ENCODE results near the gene ACOX2.

The ACOX2 gene

GRCh38 chr3:58526515-58526957, 10.5 kb downstream of the ACOX2 start:
- no peak for TF ChIP-seq POLR2AphosphoS5 (IDR thresholded peaks at IDR 0.05; ENCODE audit: borderline replicate concordance, low read depth, low read length)
- TF ChIP-seq EZH2 (IDR thresholded peaks at IDR 0.05), result no peak
- no peak for TF ChIP-seq FOXP2 (optimal IDR thresholded peaks at IDR 0.05; ENCODE audit: control extremely low read depth, extremely low read length, insufficient read depth)
- Histone ChIP-seq H3K27ac (no peak overlapping the region), H3K9ac (ENCODE audit: insufficient read length) (no peak overlapping the region), H3K36me3 (ENCODE audit: insufficient read depth, low read length) (no peaks in the 10 kb centered on the region), H3K9me3 (ENCODE audit: low read depth, low read length) (no peaks in the 10 kb centered on the region), H3K4me3 (no peak overlapping the region)
- DNase-seq (ENCODE audit: low read depth, low spot score), result no peak

GRCh38 chr3:58524326-58524888, 12.6 kb downstream of the ACOX2 start:
- Histone ChIP-seq H3K27ac (no peak overlapping the region), H3K4me3 (no peak overlapping the region), H3K9ac (ENCODE audit: insufficient read length) (no peak overlapping the region), H3K36me3 (ENCODE audit: insufficient read depth, low read length) (no peaks in the 10 kb centered on the region), H3K9me3 (ENCODE audit: low read depth, low read length) (no peaks in the 10 kb centered on the region)
- TF ChIP-seq EZH2 (IDR thresholded peaks at IDR 0.05), result no peak
- TF ChIP-seq POLR2AphosphoS5 (IDR thresholded peaks at IDR 0.05; ENCODE audit: borderline replicate concordance, low read depth, low read length), result no peak
- TF ChIP-seq FOXP2 (optimal IDR thresholded peaks at IDR 0.05; ENCODE audit: control extremely low read depth, extremely low read length, insufficient read depth), result no peak
- no peak for DNase-seq (ENCODE audit: low read depth, low spot score)

- Histone ChIP-seq H3K9me3 (ENCODE audit: low read depth, low read length) (no peaks in the 10 kb centered on the region), H3K27ac (no peak overlapping the region), H3K36me3 (ENCODE audit: insufficient read depth, low read length) (no peaks in the 10 kb centered on the region), H3K4me3 (no peak overlapping the region), H3K9ac (ENCODE audit: insufficient read length) (no peak overlapping the region)
- DNase-seq (ENCODE audit: low read depth, low spot score), result no peak
- no peak for TF ChIP-seq EZH2 (IDR thresholded peaks at IDR 0.05)
- no peak for TF ChIP-seq FOXP2 (optimal IDR thresholded peaks at IDR 0.05; ENCODE audit: control extremely low read depth, extremely low read length, insufficient read depth)
- TF ChIP-seq POLR2AphosphoS5 (IDR thresholded peaks at IDR 0.05; ENCODE audit: borderline replicate concordance, low read depth, low read length), result no peak
These were observed 14.1 kb downstream of the ACOX2 start for GRCh38 chr3:58522759-58523425.

- no peak for TF ChIP-seq FOXP2 (optimal IDR thresholded peaks at IDR 0.05; ENCODE audit: control extremely low read depth, extremely low read length, insufficient read depth)
- TF ChIP-seq POLR2AphosphoS5 (IDR thresholded peaks at IDR 0.05; ENCODE audit: borderline replicate concordance, low read depth, low read length), result no peak
- no peak for TF ChIP-seq EZH2 (IDR thresholded peaks at IDR 0.05)
- DNase-seq (ENCODE audit: low read depth, low spot score), result no peak
- no peak overlapping the region for H3K4me3 ChIP-seq
- H3K27ac ChIP-seq, result no peak overlapping the region
- no peaks in the 10 kb centered on the region for H3K9me3 ChIP-seq (ENCODE audit: low read depth, low read length)
- H3K9ac ChIP-seq (ENCODE audit: insufficient read length), result no peak overlapping the region
- no peaks in the 10 kb centered on the region for H3K36me3 ChIP-seq (ENCODE audit: insufficient read depth, low read length)
These were observed 14.9 kb downstream of the ACOX2 start for GRCh38 chr3:58521917-58522631.

- no peaks in the 10 kb centered on the region for H3K9me3 ChIP-seq (ENCODE audit: low read depth, low read length)
- no peak for DNase-seq (ENCODE audit: low read depth, low spot score)
- no peaks in the 10 kb centered on the region for H3K36me3 ChIP-seq (ENCODE audit: insufficient read depth, low read length)
- H3K27ac ChIP-seq, result no peak overlapping the region
- H3K4me3 ChIP-seq, result no peak overlapping the region
- H3K9ac ChIP-seq (ENCODE audit: insufficient read length), result no peak overlapping the region
- TF ChIP-seq EZH2 (IDR thresholded peaks at IDR 0.05) (no peak), FOXP2 (optimal IDR thresholded peaks at IDR 0.05; ENCODE audit: control extremely low read depth, extremely low read length, insufficient read depth) (no peak), POLR2AphosphoS5 (IDR thresholded peaks at IDR 0.05; ENCODE audit: borderline replicate concordance, low read depth, low read length) (no peak)
These were observed 15.7 kb downstream of the ACOX2 start for GRCh38 chr3:58521336-58521670.

- Histone ChIP-seq H3K9ac (ENCODE audit: insufficient read length) (no peak overlapping the region), H3K27ac (no peak overlapping the region), H3K9me3 (ENCODE audit: low read depth, low read length) (no peaks in the 10 kb centered on the region), H3K4me3 (no peak overlapping the region), H3K36me3 (ENCODE audit: insufficient read depth, low read length) (no peaks in the 10 kb centered on the region)
- DNase-seq (ENCODE audit: low read depth, low spot score), result no peak
- TF ChIP-seq POLR2AphosphoS5 (IDR thresholded peaks at IDR 0.05; ENCODE audit: borderline replicate concordance, low read depth, low read length) (no peak), EZH2 (IDR thresholded peaks at IDR 0.05) (no peak), FOXP2 (optimal IDR thresholded peaks at IDR 0.05; ENCODE audit: control extremely low read depth, extremely low read length, insufficient read depth) (no peak)
These were observed 16.3 kb downstream of the ACOX2 start for GRCh38 chr3:58520403-58521335.

GRCh38 chr3:58519668-58520402, 17.2 kb downstream of the ACOX2 start:
- H3K27ac ChIP-seq, result no peak overlapping the region
- no peak for TF ChIP-seq FOXP2 (optimal IDR thresholded peaks at IDR 0.05; ENCODE audit: control extremely low read depth, extremely low read length, insufficient read depth)
- TF ChIP-seq POLR2AphosphoS5 (IDR thresholded peaks at IDR 0.05; ENCODE audit: borderline replicate concordance, low read depth, low read length), result no peak
- no peak overlapping the region for H3K9ac ChIP-seq (ENCODE audit: insufficient read length)
- H3K9me3 ChIP-seq (ENCODE audit: low read depth, low read length), result no peaks in the 10 kb centered on the region
- no peak overlapping the region for H3K4me3 ChIP-seq
- H3K36me3 ChIP-seq (ENCODE audit: insufficient read depth, low read length), result no peaks in the 10 kb centered on the region
- no peak for DNase-seq (ENCODE audit: low read depth, low spot score)
